GF-D8 (cell line): ENCODE data around the gene NCOA4.
"Not testable (repeated sequence)": the region's sequence is repeated elsewhere in the genome, so short reads cannot be mapped to it uniquely, and the experiment has no call there.

ENCODE experiments used
- DNase-seq: peaks from one replicate; lab custom pipeline; 2025; lab: John Stamatoyannopoulos, UW

NCOA4 gene

GRCh38 chr10:46030091-46030937, at the start of gene NCOA4:
Gene NCOA4, minus strand, starts transcription at chr10:46030623. Its CDS starts 13,943 bp downstream, at chr10:46016680.
- peak; percentile 95 for DNase-seq

GRCh38 chr10:46079831-46080585, 49.6 kb upstream of the NCOA4 start:
- DNase-seq: peak; percentile 97

- DNase-seq: peak; percentile 90
Measured at GRCh38 chr10:46077731-46078413, 47.4 kb upstream of the NCOA4 start.

- peak; percentile 98 for DNase-seq
Measured at GRCh38 chr10:46077141-46077554, 46.7 kb upstream of the NCOA4 start.

- DNase-seq: no peak
Measured at GRCh38 chr10:46075869-46076268, 45.4 kb upstream of the NCOA4 start.

DNA sequence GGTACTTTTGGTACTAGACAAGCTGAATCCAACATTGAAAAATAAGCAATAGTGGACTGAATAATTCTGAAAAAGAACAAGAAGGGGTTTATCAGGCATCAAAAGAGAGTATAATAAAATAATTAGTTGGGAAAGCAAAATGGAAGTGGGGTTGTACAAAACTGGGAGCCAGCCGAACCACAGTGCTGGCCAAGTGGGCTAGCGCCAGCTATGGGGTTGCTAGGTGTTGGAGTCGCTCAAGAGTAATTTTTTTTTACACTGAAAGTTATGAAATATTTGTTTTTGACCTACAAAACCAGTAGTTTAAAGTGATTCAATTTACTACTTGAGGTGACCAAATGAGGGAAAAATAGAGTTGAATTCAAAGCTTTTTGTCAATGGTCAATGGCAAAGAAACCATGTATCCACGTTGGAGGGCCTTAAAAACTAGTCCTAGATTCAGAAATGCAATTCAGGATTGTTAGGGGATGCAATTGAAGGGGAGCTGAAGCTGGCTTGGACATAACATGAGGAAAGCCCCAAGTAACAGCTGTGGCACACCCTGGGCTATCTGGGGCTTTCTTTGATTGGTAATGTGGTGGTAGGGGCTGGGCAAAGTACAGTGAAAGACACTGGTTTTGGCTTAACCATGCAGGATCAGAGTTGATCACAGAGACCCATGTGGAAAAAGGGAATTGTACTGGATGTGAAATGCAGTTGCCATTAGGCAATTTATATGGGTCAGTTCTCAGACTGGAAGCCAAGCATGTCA, 43.9 kb upstream of the NCOA4 start:
- DNase-seq: peak; percentile 31

- no peak for DNase-seq
Measured at GRCh38 chr10:46073564-46073963, 43.1 kb upstream of the NCOA4 start.

DNA sequence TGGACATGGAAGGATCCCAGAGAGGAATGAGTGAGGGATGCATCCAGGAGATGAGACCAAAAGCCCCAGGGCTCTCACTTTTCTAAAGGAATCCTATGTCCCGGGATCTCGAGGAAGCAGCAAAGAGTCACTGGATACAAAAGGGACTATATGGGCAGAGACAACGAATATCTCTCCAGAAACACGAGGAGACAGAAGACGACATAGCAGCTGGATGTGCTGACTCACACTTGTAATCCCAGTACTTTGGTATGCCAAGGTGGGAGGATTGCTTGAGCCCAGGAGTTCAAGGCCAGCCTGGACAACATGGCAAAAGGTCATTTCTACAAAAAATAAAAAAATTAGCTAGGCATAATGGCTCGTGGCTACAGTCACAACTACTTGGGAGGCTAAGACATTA, 40.3 kb upstream of the NCOA4 start:
- no peak for DNase-seq

DNA sequence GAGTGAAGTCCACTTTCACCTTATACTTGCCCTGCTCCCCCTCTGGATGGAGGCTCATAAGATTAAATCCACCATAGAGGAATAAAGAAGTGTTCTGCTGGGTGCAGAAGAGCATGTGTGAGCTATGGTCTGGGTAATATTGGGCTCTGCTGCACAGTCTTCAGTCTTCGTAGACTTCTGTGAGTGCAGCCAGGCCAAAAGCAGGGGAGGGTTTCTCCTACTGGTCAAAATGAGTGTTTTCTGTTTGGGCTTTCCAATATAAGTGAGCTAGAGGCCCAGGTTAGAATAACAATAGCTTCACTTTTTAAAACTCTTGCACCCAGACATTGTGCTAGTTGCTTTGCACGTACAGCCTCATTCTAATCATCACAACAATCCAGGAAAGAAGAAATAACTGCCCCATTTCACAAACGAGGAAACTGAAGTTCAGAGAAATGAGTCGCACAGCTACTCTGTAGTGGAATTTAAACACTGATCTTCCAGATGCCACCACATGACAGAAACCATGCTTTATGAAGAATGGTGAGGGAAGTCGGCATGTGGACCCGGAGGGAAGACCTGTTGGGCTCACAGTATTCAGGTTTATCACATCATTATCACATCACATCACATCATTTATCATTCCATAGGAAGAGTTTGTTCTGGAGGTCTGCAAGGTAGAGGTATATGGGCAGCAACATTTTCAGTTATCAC, 39.5 kb upstream of the NCOA4 start:
- no peak for DNase-seq

DNA sequence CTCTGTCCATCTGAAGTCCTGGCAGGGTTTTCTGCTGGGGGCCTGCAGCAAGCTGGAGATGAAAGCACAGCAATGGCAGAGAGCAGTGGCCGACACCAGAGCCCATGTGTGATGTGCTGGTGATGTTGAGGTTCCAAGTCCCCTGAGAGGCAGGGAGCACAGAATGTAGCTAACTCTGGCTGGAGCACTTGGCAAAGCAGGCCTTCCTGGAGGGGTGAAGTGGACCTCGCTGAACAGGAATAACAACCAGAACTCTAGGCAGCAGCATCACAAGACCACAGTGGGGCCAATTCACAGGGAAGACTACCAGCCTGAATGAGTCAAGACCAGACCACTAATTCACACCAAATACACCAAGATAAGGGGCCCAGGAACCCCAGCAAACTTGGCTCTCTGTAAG, 38.5 kb upstream of the NCOA4 start:
- no peak for DNase-seq

DNA sequence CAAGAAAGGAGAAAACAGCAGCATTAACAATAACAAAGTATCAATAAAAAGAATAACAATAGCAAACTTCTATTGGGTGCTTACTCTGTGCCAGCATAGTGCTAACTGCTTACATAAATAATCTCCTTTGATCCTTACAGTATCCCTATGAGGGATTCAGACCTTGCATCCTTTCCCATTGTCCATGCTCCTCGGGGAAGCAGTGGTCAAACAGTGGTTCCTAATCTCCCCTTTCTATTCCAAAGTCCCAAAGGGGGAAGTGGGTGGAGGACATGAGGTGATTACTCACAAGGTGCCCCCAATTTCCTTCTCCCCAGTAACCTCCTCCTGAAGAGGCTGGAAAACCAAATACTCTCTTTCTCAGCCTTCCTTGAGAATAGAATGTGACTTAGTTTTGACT, 37.7 kb upstream of the NCOA4 start:
- no peak for DNase-seq

DNA sequence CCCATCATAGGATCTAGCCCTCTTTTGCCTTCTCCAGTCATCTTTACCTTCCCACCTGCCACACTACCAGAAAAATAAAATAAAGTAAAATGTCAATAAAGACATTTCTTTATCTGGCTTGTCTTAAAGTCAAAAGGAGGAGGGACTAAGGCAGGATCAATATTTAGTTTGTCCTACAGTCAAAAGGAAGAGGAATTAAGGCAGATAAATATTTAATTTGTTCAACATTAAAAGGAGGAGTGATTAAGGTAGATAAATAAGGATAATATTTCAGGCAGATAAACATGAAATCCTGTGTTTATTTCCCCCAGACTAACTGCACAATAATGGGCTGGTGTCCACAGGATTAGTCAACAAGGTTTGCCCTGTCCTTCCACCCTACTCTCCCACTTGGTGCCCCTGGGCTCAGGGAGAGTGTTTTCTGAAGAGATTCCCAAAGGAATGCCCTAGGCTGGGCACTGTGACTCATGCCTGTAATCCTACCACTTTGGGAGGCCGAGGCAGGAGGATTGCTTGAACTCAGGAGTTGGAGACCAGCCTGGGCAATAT, 33.9 kb upstream of the NCOA4 start:
- DNase-seq: no peak

- DNase-seq: no peak
Measured at GRCh38 chr10:46062723-46063428, 32.5 kb upstream of the NCOA4 start.

GRCh38 chr10:46060706-46061105, 30.3 kb upstream of the NCOA4 start:
- no peak for DNase-seq

DNA sequence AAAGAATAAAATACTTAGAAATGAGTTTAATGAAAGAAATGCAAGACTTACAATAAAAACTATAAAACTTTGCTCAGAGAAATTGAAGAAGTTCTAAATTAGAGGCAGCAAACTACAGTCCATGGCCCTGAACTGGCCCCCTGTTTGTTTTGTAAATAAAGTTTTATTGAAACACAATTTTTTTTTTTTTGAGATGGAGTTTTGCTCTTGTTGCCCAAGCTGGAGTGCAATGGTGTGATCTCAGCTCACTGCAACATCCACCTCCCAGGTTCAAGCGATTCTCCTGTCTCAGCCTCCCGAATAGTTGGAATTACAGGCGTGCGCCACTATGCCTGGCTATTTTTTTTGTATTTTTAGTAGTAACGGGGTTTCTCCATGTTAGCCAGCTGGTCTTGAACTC, 27.5 kb upstream of the NCOA4 start:
- not testable (repeated sequence) for DNase-seq

DNA sequence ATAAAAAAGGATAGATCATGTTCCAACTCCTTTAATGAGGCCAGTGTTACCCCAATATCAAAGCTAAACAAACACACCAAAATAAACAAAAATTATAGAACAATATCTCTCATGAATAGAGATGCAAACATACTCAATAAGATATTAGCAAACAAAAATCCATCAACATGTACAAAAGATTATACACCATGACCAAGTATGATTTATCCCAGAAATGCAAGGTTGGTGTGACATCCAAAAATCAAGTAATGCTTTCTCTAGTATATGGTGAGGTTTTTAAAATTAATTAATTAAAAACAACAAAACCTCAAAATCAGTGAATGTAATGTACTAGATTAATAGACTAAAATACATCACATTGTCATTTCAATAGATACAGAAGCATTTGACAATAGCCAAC, 26.6 kb upstream of the NCOA4 start:
- DNase-seq: no peak

GRCh38 chr10:46055771-46056170, 25.3 kb upstream of the NCOA4 start:
- DNase-seq: no peak

DNA sequence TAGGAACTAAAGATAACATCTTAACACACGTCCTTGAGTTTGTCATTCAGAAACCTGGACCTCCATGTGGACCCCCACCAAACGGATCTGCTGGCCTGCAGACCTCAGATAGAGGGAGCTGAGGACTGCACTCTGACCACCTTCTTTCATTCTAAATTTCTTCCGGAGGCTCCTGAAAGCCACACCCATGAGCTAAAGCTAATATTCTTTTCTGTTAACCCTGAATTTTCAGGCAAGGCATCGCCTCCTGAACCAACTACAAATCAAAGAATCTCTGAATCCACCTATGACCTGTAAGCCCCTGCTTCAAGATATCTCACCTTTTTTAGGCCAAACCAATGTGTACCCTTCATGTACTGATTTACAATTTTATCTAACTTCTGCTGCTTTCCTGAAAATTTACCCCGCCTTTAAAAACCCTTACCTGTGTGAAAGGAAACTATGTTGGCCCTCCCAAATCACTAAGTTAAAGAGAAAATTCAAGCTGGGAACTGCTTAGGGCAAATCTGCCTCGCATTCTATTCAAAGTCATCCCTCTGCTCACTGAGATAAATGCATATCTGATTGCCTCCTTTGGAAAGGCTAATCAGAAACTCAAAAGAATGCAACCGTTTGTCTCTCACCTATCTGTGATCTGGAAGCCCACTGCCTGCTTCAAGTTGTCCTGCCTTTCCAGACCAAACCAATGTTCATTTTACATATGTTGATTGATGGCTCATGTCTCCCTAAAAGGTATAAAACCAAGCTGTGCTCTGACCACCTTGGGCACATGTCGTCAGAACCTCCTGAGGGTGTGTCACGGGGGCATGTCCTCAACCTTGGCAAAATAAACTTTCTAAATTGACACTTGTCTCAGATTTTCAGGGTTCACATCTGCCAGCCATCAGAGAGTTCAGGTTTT, 23.4 kb upstream of the NCOA4 start:
- no peak for DNase-seq

DNA sequence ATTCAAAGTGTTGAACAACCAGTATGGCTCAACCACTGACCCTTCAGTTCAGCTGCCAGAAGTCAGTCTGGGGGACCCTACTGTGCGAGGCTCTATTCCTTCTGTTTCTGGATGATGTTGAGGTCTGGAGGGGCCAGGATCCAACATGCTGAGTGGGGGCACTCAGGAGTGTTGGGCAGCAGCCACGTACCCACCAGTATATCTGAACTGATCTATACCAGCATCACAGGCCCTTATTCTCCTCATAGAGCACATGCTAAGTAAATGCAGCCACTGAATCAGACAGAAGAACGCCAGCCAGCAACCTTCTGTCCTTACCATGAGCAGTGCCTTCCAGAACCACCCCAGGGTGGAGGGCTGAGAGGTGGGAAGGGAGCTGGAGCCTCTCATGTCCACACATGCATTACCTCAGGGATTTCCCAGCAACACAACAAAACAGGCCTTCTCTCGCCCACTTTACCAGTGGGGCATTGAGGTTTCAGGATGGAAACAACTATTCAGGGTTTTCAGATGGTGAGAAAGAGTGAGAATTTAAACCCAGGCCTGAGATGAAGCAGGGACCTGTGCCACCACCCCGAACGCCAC, 22.5 kb upstream of the NCOA4 start:
- DNase-seq: no peak
